Smooth muscle cell (in vitro differentiated cells): Measurements from ENCODE around the gene FAM171A1. TPM values are rescaled to one million over a fixed set of nuclear protein-coding genes. Genes with fewer than 3 reads are reported as not detected.

Experiments used
- DNase-seq: peaks from one replicate; lab custom pipeline; 2025; ENCODE audit not compliant: unreplicated experiment; lab: John Stamatoyannopoulos, UW
- H2AFZ ChIP-seq: fragments of 200-600 bp; sonication (generic); 2 replicates; pipeline ENCODE4 v1.6.0; 2016; ENCODE audit warnings: antibody characterized with exemption, low read depth, mild to moderate bottlenecking
- H3F3A ChIP-seq: fragments of 200-600 bp; sonication (generic); 2 replicates; pipeline ENCODE4 v1.6.0; 2017; ENCODE audit warnings: antibody characterized with exemption, low read depth
- H3K27ac ChIP-seq: fragments of 200-600 bp; sonication (generic); 2 replicates; pipeline ENCODE4 v1.5.1; 2016; ENCODE audit warnings: low read depth, mild to moderate bottlenecking
- H3K27me3 ChIP-seq: fragments of 200-600 bp; sonication (generic); 2 replicates; pipeline ENCODE4 v1.6.1; 2016; ENCODE audit warnings: low read depth, mild to moderate bottlenecking
- H3K36me3 ChIP-seq: fragments of 200-600 bp; sonication (generic); 2 replicates; pipeline ENCODE4 v1.5.1; 2016; ENCODE audit warnings: low read depth
- H3K4me1 ChIP-seq: fragments of 200-600 bp; sonication (generic); 2 replicates; pipeline ENCODE4 v1.5.1; 2016; ENCODE audit warnings: low read depth
- H3K4me2 ChIP-seq: fragments of 200-600 bp; sonication (generic); 2 replicates; pipeline ENCODE4 v1.6.0; 2016; ENCODE audit warnings: mild to moderate bottlenecking
- H3K4me3 ChIP-seq: fragments of 200-600 bp; sonication (generic); 2 replicates; pipeline ENCODE4 v1.5.1; 2016; ENCODE audit warnings: mild to moderate bottlenecking
- H3K79me2 ChIP-seq: fragments of 200-600 bp; sonication (generic); 2 replicates; pipeline ENCODE4 v1.6.0; 2016; ENCODE audit warnings: low read depth, mild to moderate bottlenecking
- H3K9ac ChIP-seq: fragments of 200-600 bp; sonication (generic); 2 replicates; pipeline ENCODE4 v1.6.0; 2016; ENCODE audit warnings: low read depth
- H3K9me3 ChIP-seq: fragments of 200-600 bp; sonication (generic); replicated peaks from 2 replicates; pipeline ENCODE4 v1.5.1; 2016; ENCODE audit warnings: low read depth
- H4K20me1 ChIP-seq: fragments of 200-600 bp; sonication (generic); 2 replicates; pipeline ENCODE4 v1.6.0; 2016; ENCODE audit warnings: low read depth
- CTCF ChIP-seq: fragments of 200-600 bp; sonication (generic); IDR thresholded peaks from 2 replicates; pipeline ENCODE4 v1.5.1; 2017; ENCODE audit warnings: borderline replicate concordance, mild to moderate bottlenecking, antibody characterized with exemption; ENCODE audit not compliant: insufficient read depth, poor library complexity, severe bottlenecking
- WGBS: methylation state at CpG from one replicate; pipeline ENCODE4 v1.1.7; 2016; ENCODE audit warnings: low lambda C conversion rate; 5-methylcytosine and 5-hydroxymethylcytosine counted together
- polyA plus RNA-seq: library from polyadenylated mRNA; unstranded; fragments of >200 nt; fragmentation: Nextera tagmentation; extraction: Ambion mirVana; gene quantifications from 2 replicates; pipeline ENCODE4 v1.2.1, GENCODE V29; 2016
- total RNA-seq: library from RNA; depleted of rRNA; stranded (reverse); fragments of >200 nt; gene quantifications from 2 replicates; pipeline ENCODE4 v1.2.3, GENCODE V29; 2014

The FAM171A1 gene
- total and polyA plus RNA-seq, 2 experiments from 2014 or later = 25.5 to 37.2 TPM

GRCh38 chr10:15370212-15370855 is 755 bp downstream of the FAM171A1 start:
- peak overlapping the region; percentile 62 for H3K4me3 ChIP-seq
- no peaks in the 10 kb centered on the region for H3K36me3 ChIP-seq
- peaks cover 47% of the 10 kb centered on the region for H3K79me2 ChIP-seq
- 1% methylated on average over 37 of the region's 65 CpGs for WGBS
- no peak for TF ChIP-seq CTCF
- H4K20me1 ChIP-seq = peaks cover 35% of the 10 kb centered on the region
- peaks cover 18% of the 10 kb centered on the region for H3F3A ChIP-seq
- H3K4me2 ChIP-seq = peak overlapping the region; percentile 89
- DNase-seq = no peak
- no peaks in the 10 kb centered on the region for H3K27me3 ChIP-seq
- H3K4me1 ChIP-seq = peaks cover 6% of the 10 kb centered on the region
- H3K27ac ChIP-seq = peak overlapping the region; percentile 71
- H3K9ac ChIP-seq = peak overlapping the region; percentile 80
- H3K9me3 ChIP-seq = no peaks in the 10 kb centered on the region
- peak overlapping the region; percentile 86 for H2AFZ ChIP-seq

- Histone ChIP-seq H2AFZ (peak overlapping the region; percentile 86), H3K4me2 (peak overlapping the region; percentile 89), H3K36me3 (no peaks in the 10 kb centered on the region), H4K20me1 (peaks cover 42% of the 10 kb centered on the region), H3K27ac (peak overlapping the region; percentile 71), H3K9me3 (no peaks in the 10 kb centered on the region), H3K27me3 (no peaks in the 10 kb centered on the region), H3K9ac (peak overlapping the region; percentile 80), H3K4me3 (peak overlapping the region; percentile 62), H3F3A (peaks cover 18% of the 10 kb centered on the region), H3K4me1 (peaks cover 6% of the 10 kb centered on the region), H3K79me2 (peaks cover 55% of the 10 kb centered on the region)
- no peak for DNase-seq
- no peak for TF ChIP-seq CTCF
- 13% methylated on average over 29 of the region's 29 CpGs for WGBS
Observed at GRCh38 chr10:15369256-15370211, 1.6 kb downstream of the FAM171A1 start.

GRCh38 chr10:15368101-15368855 is 2.8 kb downstream of the FAM171A1 start:
- Histone ChIP-seq H3K27me3 (no peaks in the 10 kb centered on the region), H3K4me1 (peaks cover 6% of the 10 kb centered on the region), H2AFZ (no peak overlapping the region), H3K27ac (no peak overlapping the region), H4K20me1 (peaks cover 55% of the 10 kb centered on the region), H3K4me2 (peak overlapping the region; percentile 89), H3K79me2 (peaks cover 67% of the 10 kb centered on the region), H3K4me3 (no peak overlapping the region), H3F3A (peaks cover 16% of the 10 kb centered on the region), H3K9ac (no peak overlapping the region), H3K9me3 (no peaks in the 10 kb centered on the region), H3K36me3 (no peaks in the 10 kb centered on the region)
- no peak for DNase-seq
- WGBS = 93% methylated on average over 7 of the region's 7 CpGs
- TF ChIP-seq CTCF = no peak
